SK-N-SH (cell line): ENCODE data around the gene IFNAR1. TPM values are rescaled to one million over a fixed set of nuclear protein-coding genes. Genes with fewer than 3 reads are reported as not detected.
A peak's percentile ranks its signal among the peaks of the same experiment; 100 is the strongest.

Experiments
- CTCF ChIA-PET: fragments of 300-600, 350-600 bp; formaldehyde crosslinking; extraction: SDS; loops from one replicate; lab custom pipeline; 2021; lab: Yijun Ruan, JAX
- POLR2A ChIA-PET: fragments of 350-600 bp; sonication (Branson Sonifier 250); formaldehyde crosslinking; extraction: SDS; loops from one replicate; lab custom pipeline; 2020; ENCODE audit warnings: antibody characterized with exemption, inconsistent platforms; lab: Yijun Ruan, JAX
- DNase-seq: peaks from one replicate; pipeline ENCODE4 v3.0.0; 2012
- H2AFZ ChIP-seq: fragments of 200-600 bp; sonication (generic); 2 replicates; pipeline ENCODE4 v1.8.1; 2016; ENCODE audit warnings: antibody characterized with exemption, mild to moderate bottlenecking, low read depth
- H3F3A ChIP-seq: fragments of 200-600 bp; sonication (generic); replicated peaks from 2 replicates; pipeline ENCODE3; 2016; ENCODE audit warnings: antibody characterized with exemption, mild to moderate bottlenecking; ENCODE audit not compliant: insufficient read depth
- H3K27ac ChIP-seq, 2 experiments: fragments of 200-500 bp in 1 of 2; fragments of 200-600 bp in 1 of 2; sonication (Bioruptor generic) in 1 of 2; sonication (generic), shearing (Covaris generic) in 1 of 2; 2 replicates each; pipeline versions ENCODE4 v1.5.1 to v1.6.1; 2014 to 2016; ENCODE audit warnings: low read depth in 2 of 2, inconsistent platforms in 1 of 2, low read length in 1 of 2, mild to moderate bottlenecking in 1 of 2, mixed read lengths in 1 of 2
- H3K27me3 ChIP-seq: fragments of 200-600 bp; sonication (generic), shearing (Covaris generic); 2 replicates; pipeline ENCODE4 v1.6.1; 2016; ENCODE audit warnings: mixed run types; ENCODE audit not compliant: insufficient read depth
- H3K36me3 ChIP-seq, 2 experiments: fragments of 200-500 bp in 1 of 2; fragments of 200-600 bp in 1 of 2; sonication (Bioruptor generic) in 1 of 2; sonication (generic) in 1 of 2; replicated peaks in 1 of 2; 2 replicates each; pipeline versions ENCODE3 to v1.5.1; 2014 to 2016; ENCODE audit warnings: low read length in 1 of 2, mild to moderate bottlenecking in 1 of 2; ENCODE audit not compliant: insufficient read depth in 2 of 2, control insufficient read depth in 1 of 2
- H3K4me1 ChIP-seq, 2 experiments: fragments of 200-500 bp in 1 of 2; fragments of 200-600 bp in 1 of 2; sonication (Bioruptor generic) in 1 of 2; sonication (generic), shearing (Covaris generic) in 1 of 2; 2 replicates each; pipeline versions ENCODE4 v1.5.1 to v1.6.1; 2014 to 2016; ENCODE audit warnings: low read depth in 1 of 2, low read length in 1 of 2, mixed run types in 1 of 2; ENCODE audit not compliant: insufficient read depth in 2 of 2, control insufficient read depth in 1 of 2
- H3K4me2 ChIP-seq: fragments of 200-600 bp; sonication (generic), shearing (Covaris generic); 2 replicates; pipeline ENCODE4 v1.6.1; 2017; ENCODE audit warnings: mixed run types
- H3K4me3 ChIP-seq, 2 experiments: fragments of 200-500 bp in 1 of 2; fragments of 200-600 bp in 1 of 2; sonication (Bioruptor generic) in 1 of 2; sonication (generic), shearing (Covaris generic) in 1 of 2; 2 replicates each; pipeline versions ENCODE4 v1.5.1 to v1.8.1; 2014 to 2016; ENCODE audit warnings: low read depth in 2 of 2, inconsistent platforms in 1 of 2, low read length in 1 of 2, mild to moderate bottlenecking in 1 of 2, mixed read lengths in 1 of 2, moderate library complexity in 1 of 2
- H3K79me2 ChIP-seq: fragments of 200-600 bp; sonication (generic); 2 replicates; pipeline ENCODE4 v1.8.1; 2017; ENCODE audit warnings: mild to moderate bottlenecking; ENCODE audit not compliant: insufficient read depth
- H3K9ac ChIP-seq: fragments of 200-600 bp; sonication (generic); 2 replicates; pipeline ENCODE4 v1.6.1; 2017; ENCODE audit warnings: mixed run types
- H3K9me2 ChIP-seq: fragments of 200-600 bp; sonication (generic); 2 replicates; pipeline ENCODE4 v1.6.1; 2017; ENCODE audit warnings: mixed run types
- H3K9me3 ChIP-seq: fragments of 200-600 bp; sonication (generic); 2 replicates; pipeline ENCODE4 v1.6.1; 2017; ENCODE audit warnings: mixed run types, mild to moderate bottlenecking, moderate library complexity
- H4K20me1 ChIP-seq: fragments of 200-600 bp; sonication (generic); 2 replicates; pipeline ENCODE4 v1.6.1; 2017; ENCODE audit warnings: mild to moderate bottlenecking, mixed run types; ENCODE audit not compliant: insufficient read depth
- TAF1 ChIP-seq: IDR thresholded peaks from 2 replicates; pipeline ENCODE4 v1.6.1; 2012; ENCODE audit warnings: low read depth, mild to moderate bottlenecking, low read length, moderate library complexity, borderline replicate concordance
- YY1 ChIP-seq: IDR thresholded peaks from 2 replicates; pipeline ENCODE4 v1.4.0; 2012; ENCODE audit warnings: low read depth, mild to moderate bottlenecking
- WGBS: methylation state at CpG from one replicate; pipeline ENCODE4 v1.1.6; 2017; ENCODE audit warnings: low lambda C conversion rate; 5-methylcytosine and 5-hydroxymethylcytosine counted together
- polyA plus RNA-seq, 3 experiments: library from polyadenylated mRNA; depleted of rRNA; stranded (reverse); fragments of >200 nt; gene quantifications; 2 replicates each; pipeline ENCODE4 v1.2.3, GENCODE V29; 2012
- TF ChIP-seq, protein P1 (sequence below): IDR thresholded peaks from 2 replicates; pipeline ENCODE4; 2012
- TF ChIP-seq, protein P2 (sequence below): fragments of 200-600 bp; sonication (generic); IDR thresholded peaks from 2 replicates; pipeline ENCODE4 v1.6.1; 2017; ENCODE audit warnings: antibody characterized with exemption, mild to moderate bottlenecking, moderate library complexity

The IFNAR1 gene
- polyA plus RNA-seq, 1 of the 3 experiments (the other 2 are of a cell fraction): 12.2 TPM

DNA sequence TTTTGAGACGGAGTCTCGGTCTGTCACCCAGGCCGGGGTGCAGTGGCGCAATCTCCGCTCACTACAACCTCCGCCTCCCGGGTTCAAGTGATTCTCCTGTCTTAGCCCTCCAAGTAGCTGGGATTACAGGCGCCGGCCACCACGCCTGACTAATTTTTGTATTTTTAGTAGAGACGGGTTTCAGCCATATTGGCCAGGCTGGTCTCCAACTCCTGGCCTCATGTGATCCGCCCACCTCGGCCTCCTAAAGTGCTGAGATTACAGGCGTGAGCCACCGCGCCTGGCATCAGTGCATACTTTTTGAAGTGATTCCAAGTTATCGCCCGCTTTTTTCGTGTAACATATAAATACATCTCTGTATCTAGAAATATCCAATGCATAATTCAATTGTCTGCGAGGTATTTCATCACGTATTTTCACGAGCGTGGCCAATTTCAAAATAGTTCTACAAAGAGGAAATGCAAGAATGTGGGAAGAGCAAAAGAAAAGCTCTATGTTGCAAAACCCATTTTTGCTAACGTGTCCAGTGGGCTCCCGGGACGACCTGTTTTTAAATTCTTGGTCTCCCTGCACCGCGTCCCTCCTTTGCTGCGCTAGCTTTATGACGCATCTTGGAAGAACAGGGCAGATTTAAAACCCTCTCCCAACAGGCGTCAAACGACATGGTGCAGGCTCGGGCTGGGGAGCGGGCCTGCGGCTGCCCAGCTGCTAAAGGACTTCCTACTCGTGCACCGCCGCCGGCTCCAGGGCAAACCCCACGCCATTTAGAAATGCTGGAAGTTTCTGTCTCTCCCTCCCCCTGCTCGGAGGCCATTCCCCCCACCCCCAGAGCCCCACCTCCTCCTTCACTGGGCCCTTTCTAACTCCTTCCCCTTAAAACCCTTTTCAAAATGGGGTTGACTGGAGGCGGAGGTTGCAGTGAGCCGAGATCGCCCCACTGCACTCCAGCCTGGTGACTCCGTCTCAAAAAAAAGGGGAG is 77.5 kb downstream of the IFNAR1 start:
- peaks cover 38% of the 10 kb centered on the region for H3K79me2 ChIP-seq
- peak; percentile 78 for DNase-seq
- no peaks in the 10 kb centered on the region for H3K27me3 ChIP-seq
- peak overlapping the region; percentile 57 to 65 for H3K27ac ChIP-seq
- H3F3A ChIP-seq: peaks cover 33% of the 10 kb centered on the region
- POLR2A ChIA-PET: no interaction called here
- peaks cover 0 to 12% of the 10 kb centered on the region in 2 experiments for H3K36me3 ChIP-seq
- no peaks in the 10 kb centered on the region for H3K9me2 ChIP-seq
- peaks cover 7 to 9% of the 10 kb centered on the region in 2 experiments; a peak in 3 of 4 replicates for H3K4me1 ChIP-seq
- H2AFZ ChIP-seq: 0 out of 2 replicates have a peak overlapping the region, but pooled peaks have one; percentile 52
- no peaks in the 10 kb centered on the region for H3K9me3 ChIP-seq
- H4K20me1 ChIP-seq: peaks cover 23% of the 10 kb centered on the region
- H3K9ac ChIP-seq: peak overlapping the region; percentile 65; the same call in 1 of the 2 replicates
- 0 out of 2 replicates have a peak, but pooled peaks have one; percentile 22 for TF ChIP-seq YY1
- TF ChIP-seq, protein P1, sequence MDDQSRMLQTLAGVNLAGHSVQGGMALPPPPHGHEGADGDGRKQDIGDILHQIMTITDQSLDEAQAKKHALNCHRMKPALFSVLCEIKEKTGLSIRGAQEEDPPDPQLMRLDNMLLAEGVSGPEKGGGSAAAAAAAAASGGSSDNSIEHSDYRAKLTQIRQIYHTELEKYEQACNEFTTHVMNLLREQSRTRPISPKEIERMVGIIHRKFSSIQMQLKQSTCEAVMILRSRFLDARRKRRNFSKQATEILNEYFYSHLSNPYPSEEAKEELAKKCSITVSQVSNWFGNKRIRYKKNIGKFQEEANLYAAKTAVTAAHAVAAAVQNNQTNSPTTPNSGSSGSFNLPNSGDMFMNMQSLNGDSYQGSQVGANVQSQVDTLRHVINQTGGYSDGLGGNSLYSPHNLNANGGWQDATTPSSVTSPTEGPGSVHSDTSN: no peak
- TF ChIP-seq, all 33 proteins: peak for 1
- peak overlapping the region; percentile 67 to 78 for H3K4me3 ChIP-seq
- WGBS: 84% methylated on average over 45 of the region's 45 CpGs
- CTCF ChIA-PET: interaction anchor here (0.6 to 2.1 kb wide), 6 partner anchors 12 to 376 kb away, joined by 3 to 8 read pairs (median 5); no protein-coding TSS in a partner anchor
- peak overlapping the region; percentile 73; the same call in 1 of the 2 replicates for H3K4me2 ChIP-seq

DNA sequence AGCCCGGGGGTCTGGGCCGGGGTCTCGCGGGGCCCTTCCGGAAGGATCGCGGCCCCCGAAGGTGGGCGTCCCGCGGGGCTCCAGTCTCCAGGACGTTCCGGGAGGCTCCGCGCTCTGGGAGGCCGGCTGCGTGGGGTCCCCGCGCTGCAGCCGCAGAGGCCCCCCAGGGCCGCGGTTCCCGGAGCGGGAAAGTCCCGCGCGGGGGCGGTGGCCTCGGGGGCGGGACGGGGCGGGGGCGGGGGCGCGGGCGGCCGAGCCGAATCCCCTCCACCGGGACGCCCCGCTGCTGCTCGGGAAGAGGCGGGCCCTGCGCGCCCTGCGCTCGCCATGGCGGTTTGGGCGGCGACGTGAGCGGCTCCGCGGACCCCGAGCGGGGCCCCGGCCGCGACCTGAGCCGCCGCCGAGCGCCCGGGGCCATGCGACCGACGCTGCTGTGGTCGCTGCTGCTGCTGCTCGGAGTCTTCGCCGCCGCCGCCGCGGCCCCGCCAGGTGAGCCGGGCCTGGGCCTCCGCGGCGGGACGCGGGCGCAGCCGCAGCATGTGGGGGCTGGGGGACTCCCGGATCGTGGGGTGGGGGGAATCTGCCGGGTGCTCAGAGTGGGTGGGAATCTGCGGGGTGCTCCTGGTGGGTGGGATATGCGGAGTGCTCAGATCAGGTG is 78.5 kb downstream of the IFNAR1 start, which contains the start of gene IFNGR2:
Gene IFNGR2, plus strand, starts transcription at position 286 of the 658 bp plus-strand sequence. Its CDS starts 131 bp downstream, at position 417.
- Histone ChIP-seq H4K20me1 (peaks cover 28% of the 10 kb centered on the region), H3K27ac (peak within 1 kb of the TSS; percentile 77 to 81), H3K36me3 (peaks cover 0 to 13% of the 10 kb centered on the region in 2 experiments), H3K4me3 (peak within 1 kb of the TSS; percentile 67 to 78), H3K9ac (peak within 1 kb of the TSS; percentile 92), H3K79me2 (peaks cover 48% of the 10 kb centered on the region), H2AFZ (0 out of 2 replicates have a peak within 1 kb of the TSS, but pooled peaks have one; percentile 52), H3K4me1 (peaks cover 7% of the 10 kb centered on the region in 2 experiments; a peak in 1 of 4 replicates), H3K27me3 (no peaks in the 10 kb centered on the region), H3K4me2 (peak within 1 kb of the TSS; percentile 83), H3K9me2 (no peaks in the 10 kb centered on the region), H3K9me3 (no peaks in the 10 kb centered on the region), H3F3A (peaks cover 30% of the 10 kb centered on the region)
- peak; percentile 88 for DNase-seq
- WGBS: no CpG with 5 or more reads among the region's 89 CpGs
- peak; percentile 31; the same call in 1 of the 2 replicates for TF ChIP-seq TAF1
- TF ChIP-seq, protein P2, sequence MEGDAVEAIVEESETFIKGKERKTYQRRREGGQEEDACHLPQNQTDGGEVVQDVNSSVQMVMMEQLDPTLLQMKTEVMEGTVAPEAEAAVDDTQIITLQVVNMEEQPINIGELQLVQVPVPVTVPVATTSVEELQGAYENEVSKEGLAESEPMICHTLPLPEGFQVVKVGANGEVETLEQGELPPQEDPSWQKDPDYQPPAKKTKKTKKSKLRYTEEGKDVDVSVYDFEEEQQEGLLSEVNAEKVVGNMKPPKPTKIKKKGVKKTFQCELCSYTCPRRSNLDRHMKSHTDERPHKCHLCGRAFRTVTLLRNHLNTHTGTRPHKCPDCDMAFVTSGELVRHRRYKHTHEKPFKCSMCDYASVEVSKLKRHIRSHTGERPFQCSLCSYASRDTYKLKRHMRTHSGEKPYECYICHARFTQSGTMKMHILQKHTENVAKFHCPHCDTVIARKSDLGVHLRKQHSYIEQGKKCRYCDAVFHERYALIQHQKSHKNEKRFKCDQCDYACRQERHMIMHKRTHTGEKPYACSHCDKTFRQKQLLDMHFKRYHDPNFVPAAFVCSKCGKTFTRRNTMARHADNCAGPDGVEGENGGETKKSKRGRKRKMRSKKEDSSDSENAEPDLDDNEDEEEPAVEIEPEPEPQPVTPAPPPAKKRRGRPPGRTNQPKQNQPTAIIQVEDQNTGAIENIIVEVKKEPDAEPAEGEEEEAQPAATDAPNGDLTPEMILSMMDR: no peak
- CTCF ChIA-PET: interaction anchor here (0.9 to 3.3 kb wide), 2 partner anchors 13 to 42 kb away, joined by 3 to 12 read pairs; no protein-coding TSS in a partner anchor
- POLR2A ChIA-PET: interaction anchor here (1.2 kb wide), 1 partner anchor 77 kb away, joined by 3 read pairs; the partner anchor contains the start of gene TMEM50B
